SK-N-SH treated with all-trans-retinoic acid at 6 μM for 48 hours (cell line): ENCODE results near the gene UNC45B.

Experiments used
- CREB5 ChIP-seq: fragments of 250-450 bp; sonication (Bioruptor Pico); IDR thresholded peaks from 2 replicates; pipeline ENCODE4 v1.5.1; 2020; ENCODE audit warnings: low read depth, mild to moderate bottlenecking, moderate library complexity
- CSDC2 ChIP-seq: fragments of 250-450 bp; sonication (Bioruptor Pico); IDR thresholded peaks from 2 replicates; pipeline ENCODE4 v1.5.0; 2020; ENCODE audit warnings: mild to moderate bottlenecking, moderate library complexity
- GLIS3 ChIP-seq: fragments of 250-450 bp; sonication (Bioruptor Pico); IDR thresholded peaks from 2 replicates; pipeline ENCODE4 v1.5.0; 2020; ENCODE audit warnings: mild to moderate bottlenecking, moderate library complexity
- OSR1 ChIP-seq: fragments of 250-450 bp; sonication (Bioruptor Pico); IDR thresholded peaks from 2 replicates; pipeline ENCODE4 v1.8.0; 2022; ENCODE audit warnings: moderate library complexity, mild to moderate bottlenecking, inconsistent platforms
- POU6F1 ChIP-seq: fragments of 250-450 bp; sonication (Bioruptor Pico); IDR thresholded peaks from 2 replicates; pipeline ENCODE4 v1.8.0; 2021; ENCODE audit warnings: low read depth, mild to moderate bottlenecking, moderate library complexity, borderline replicate concordance
- RARB ChIP-seq: fragments of 250-450 bp; sonication (Bioruptor Pico); IDR thresholded peaks from 2 replicates; pipeline ENCODE4 v1.8.0; 2021; ENCODE audit warnings: mild to moderate bottlenecking, moderate library complexity

GRCh38 chr17:35229638-35230037, 82.0 kb downstream of the UNC45B start:
- TF ChIP-seq POU6F1 (CRISPR knock-in tag) (no peak), CSDC2 (CRISPR knock-in tag) (no peak), RARB (CRISPR knock-in tag) (no peak), OSR1 (CRISPR knock-in tag) (no peak), GLIS3 (CRISPR knock-in tag) (no peak), CREB5 (CRISPR knock-in tag) (no peak)
